HG03159 (cell line): Measurements from ENCODE around the gene DHRS12.
A peak's percentile ranks its signal among the peaks of the same experiment; 100 is the strongest.

Source experiments
- ATAC-seq: cut with Tn5 transposase; IDR thresholded peaks from one replicate; pipeline ENCODE4 v1.9.1; 2021; ENCODE audit warnings: mild to moderate bottlenecking, moderate library complexity; ENCODE audit not compliant: unreplicated experiment

Gene DHRS12

GRCh38 chr13:51764184-51765141 is 39.5 kb downstream of the DHRS12 start:
- ATAC-seq, result peak; percentile 89

GRCh38 chr13:51763486-51763885 is 40.5 kb downstream of the DHRS12 start:
- ATAC-seq, result no peak

GRCh38 chr13:51761643-51762350 is 42.2 kb downstream of the DHRS12 start:
- no peak for ATAC-seq

- ATAC-seq, result no peak
These were observed 43.4 kb downstream of the DHRS12 start for GRCh38 chr13:51760592-51760991.

GRCh38 chr13:51759240-51759639 is 44.7 kb downstream of the DHRS12 start:
- ATAC-seq, result no peak

GRCh38 chr13:51758691-51759090 is 45.3 kb downstream of the DHRS12 start:
- no peak for ATAC-seq

GRCh38 chr13:51756651-51757050 is 47.3 kb downstream of the DHRS12 start:
- ATAC-seq, result no peak

- ATAC-seq, result no peak
These were observed 56.2 kb downstream of the DHRS12 start for GRCh38 chr13:51747438-51748434.

- ATAC-seq, result no peak
These were observed 57.2 kb downstream of the DHRS12 start for GRCh38 chr13:51746802-51747201.

- no peak for ATAC-seq
These were observed 58.7 kb downstream of the DHRS12 start for GRCh38 chr13:51745243-51745642.

GRCh38 chr13:51742611-51743010 is 61.4 kb downstream of the DHRS12 start:
- ATAC-seq, result no peak

- no peak for ATAC-seq
These were observed 61.9 kb downstream of the DHRS12 start for GRCh38 chr13:51742031-51742430.

- no peak for ATAC-seq
These were observed 63.3 kb downstream of the DHRS12 start for GRCh38 chr13:51740698-51741097.

- ATAC-seq, result no peak
These were observed 64.8 kb downstream of the DHRS12 start for GRCh38 chr13:51739027-51739764.

- ATAC-seq, result no peak
These were observed 65.6 kb downstream of the DHRS12 start for GRCh38 chr13:51738226-51738905.

- no peak for ATAC-seq
These were observed 66.4 kb downstream of the DHRS12 start for GRCh38 chr13:51737609-51738008.

- no peak for ATAC-seq
These were observed 69.2 kb downstream of the DHRS12 start for GRCh38 chr13:51734786-51735185.

GRCh38 chr13:51733374-51734298 is 70.3 kb downstream of the DHRS12 start:
- ATAC-seq, result no peak
